D721Med (cell line): Measurements from ENCODE around the gene HSPB6.
"Not testable (repeated sequence)": the region's sequence is repeated elsewhere in the genome, so short reads cannot be mapped to it uniquely, and the experiment has no call there.

ENCODE experiments used
- DNase-seq: peaks from one replicate; pipeline ENCODE4 v3.0.0; 2011; ENCODE audit warnings: low spot score; ENCODE audit not compliant: insufficient read length
- FAIRE-seq: peaks from 2 replicates; lab custom pipeline; 2011; peaks lifted over from hg19 to GRCh38; lab: Jason Lieb, UNC
- CTCF ChIP-seq: IDR thresholded peaks from 2 replicates; pipeline ENCODE4 v1.5.1; 2012; ENCODE audit warnings: mild to moderate bottlenecking, control low read depth; ENCODE audit not compliant: insufficient read depth; ENCODE audit errors: missing control alignments

Gene HSPB6

GRCh38 chr19:35756377-35757230 lies at the start of gene HSPB6:
TSS of gene HSPB6 (minus strand) at chr19:35757029. CDS start at chr19:35757008, 21 bp downstream.
- DNase-seq, result no peak
- FAIRE-seq, result no peak
- TF ChIP-seq CTCF, result no peak

- no peak for DNase-seq
- FAIRE-seq, result no peak
- TF ChIP-seq CTCF, result no peak
Measured at GRCh38 chr19:35806597-35806996, 49.8 kb upstream of the HSPB6 start.

GRCh38 chr19:35805526-35806102 lies 48.8 kb upstream of the HSPB6 start:
- DNase-seq, result no peak
- no peak for TF ChIP-seq CTCF
- FAIRE-seq, result no peak

GRCh38 chr19:35801828-35802227 lies 45.0 kb upstream of the HSPB6 start:
- FAIRE-seq (no peak), DNase-seq (no peak)
- TF ChIP-seq CTCF, result no peak

- DNase-seq, result no peak
- FAIRE-seq, result no peak
- no peak for TF ChIP-seq CTCF
Measured at GRCh38 chr19:35797663-35798062, 40.8 kb upstream of the HSPB6 start.

GRCh38 chr19:35796645-35797542 lies 40.1 kb upstream of the HSPB6 start:
- DNase-seq, result no peak
- TF ChIP-seq CTCF, result no peak
- FAIRE-seq, result no peak

- FAIRE-seq, DNase-seq: not testable (repeated sequence)
Measured at GRCh38 chr19:35795564-35795963, 38.7 kb upstream of the HSPB6 start.
